DND-41 (cell line): ENCODE results near the gene RBM39.
"Not testable (repeated sequence)": the region's sequence is repeated elsewhere in the genome, so short reads cannot be mapped to it uniquely, and the experiment has no call there.

Experiments used
- ATAC-seq: fragments of 200-7000 bp; cut with Tn5 transposase; 3 replicates; pipeline ENCODE4 v1.9.1; 2021; ENCODE audit warnings: low read depth; ENCODE audit not compliant: insufficient read depth
- DNase-seq: peaks from one replicate; pipeline ENCODE4 v3.0.0-alpha.2; 2020
- H2AFZ ChIP-seq: 2 replicates; pipeline ENCODE4 v1.6.0; 2012; ENCODE audit warnings: low read depth, low read length
- H3K27ac ChIP-seq: 2 replicates; pipeline ENCODE4 v1.5.1; 2012; ENCODE audit warnings: low read length, inconsistent platforms
- H3K27me3 ChIP-seq: fragments of 200-600 bp; sonication (generic); 2 replicates; pipeline ENCODE4 v1.6.0; 2012; ENCODE audit warnings: low read length, mild to moderate bottlenecking, inconsistent platforms; ENCODE audit not compliant: insufficient read depth, poor library complexity
- H3K36me3 ChIP-seq: 2 replicates; pipeline ENCODE4 v1.5.1; 2012; ENCODE audit warnings: low read length, inconsistent platforms; ENCODE audit not compliant: insufficient read depth
- H3K4me1 ChIP-seq: 2 replicates; pipeline ENCODE4 v1.5.1; 2012; ENCODE audit warnings: mild to moderate bottlenecking, low read length; ENCODE audit not compliant: insufficient read depth
- H3K4me2 ChIP-seq: 2 replicates; pipeline ENCODE4 v1.6.0; 2012; ENCODE audit warnings: mild to moderate bottlenecking, moderate library complexity, low read length, inconsistent platforms; ENCODE audit not compliant: insufficient read depth
- H3K4me3 ChIP-seq, 2 experiments: fragments of 200-600 bp in 1 of 2; shearing (Covaris generic) in 1 of 2; 2 replicates each; pipeline ENCODE4 v1.5.1; 2012 to 2016; ENCODE audit warnings: inconsistent platforms in 2 of 2, low read length in 2 of 2, mild to moderate bottlenecking in 2 of 2, low read depth in 1 of 2, moderate library complexity in 1 of 2
- H3K79me2 ChIP-seq: 2 replicates; pipeline ENCODE4 v1.6.0; 2012; ENCODE audit warnings: low read length, inconsistent platforms; ENCODE audit not compliant: insufficient read depth
- H3K9ac ChIP-seq: 2 replicates; pipeline ENCODE4 v1.6.0; 2012; ENCODE audit warnings: low read depth, mild to moderate bottlenecking, inconsistent platforms, low read length, moderate library complexity
- H3K9me3 ChIP-seq: 2 replicates; pipeline ENCODE4 v1.5.1; 2012; ENCODE audit warnings: low read length, moderate library complexity, mild to moderate bottlenecking, inconsistent platforms; ENCODE audit not compliant: insufficient read depth, severe bottlenecking
- H4K20me1 ChIP-seq: 2 replicates; pipeline ENCODE4 v1.6.0; 2012; ENCODE audit warnings: low read length; ENCODE audit not compliant: insufficient read depth
- EZH2 ChIP-seq: IDR thresholded peaks from 3 replicates; pipeline ENCODE4 v1.6.1; 2012; ENCODE audit warnings: borderline replicate concordance, low read depth, mild to moderate bottlenecking, moderate library complexity, low read length, inconsistent platforms; ENCODE audit not compliant: severe bottlenecking
- TF ChIP-seq, protein P1 (sequence below): IDR thresholded peaks from 2 replicates; pipeline ENCODE4 v1.5.1; 2012; ENCODE audit warnings: borderline replicate concordance, low read length, moderate library complexity, mild to moderate bottlenecking; ENCODE audit not compliant: poor library complexity, severe bottlenecking; ENCODE audit errors: extremely low read depth

The RBM39 gene

DNA sequence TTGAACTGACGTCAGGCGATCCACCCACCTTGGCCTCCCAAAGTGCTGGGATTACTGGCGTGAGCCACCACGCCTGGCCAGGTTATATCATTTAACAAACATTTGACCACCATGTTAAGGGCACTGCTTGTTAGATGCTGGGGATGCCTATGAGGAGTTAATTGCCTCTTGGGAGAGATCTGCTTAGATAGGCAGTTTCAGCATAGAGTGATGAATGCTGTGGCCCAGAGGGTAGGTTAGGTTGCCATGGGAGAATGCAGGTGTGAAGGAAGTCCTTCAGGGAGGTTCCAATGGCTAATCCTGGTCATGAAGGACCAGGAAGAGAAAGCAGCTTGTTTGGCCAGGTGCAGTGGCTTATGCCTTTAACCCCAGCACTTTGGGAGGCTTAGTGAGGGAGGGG is 46.7 kb upstream of the RBM39 start:
- H3K9me3 ChIP-seq, result no peaks in the 10 kb centered on the region
- H3K27ac ChIP-seq, result no peak overlapping the region
- H3K4me1 ChIP-seq, result no peaks in the 10 kb centered on the region
- H3K27me3 ChIP-seq, result no peaks in the 10 kb centered on the region
- DNase-seq (no peak), ATAC-seq (no peak)
- peaks cover 89% of the 10 kb centered on the region for H3K79me2 ChIP-seq
- H3K9ac ChIP-seq, result no peak overlapping the region
- peaks cover 10% of the 10 kb centered on the region; the same call in 1 of the 2 replicates for H3K36me3 ChIP-seq
- no peak overlapping the region for H3K4me2 ChIP-seq
- H2AFZ ChIP-seq, result no peak overlapping the region
- H4K20me1 ChIP-seq, result peaks cover 22% of the 10 kb centered on the region
- H3K4me3 ChIP-seq, result no peak overlapping the region
- no peak for TF ChIP-seq EZH2
- TF ChIP-seq, protein P1, sequence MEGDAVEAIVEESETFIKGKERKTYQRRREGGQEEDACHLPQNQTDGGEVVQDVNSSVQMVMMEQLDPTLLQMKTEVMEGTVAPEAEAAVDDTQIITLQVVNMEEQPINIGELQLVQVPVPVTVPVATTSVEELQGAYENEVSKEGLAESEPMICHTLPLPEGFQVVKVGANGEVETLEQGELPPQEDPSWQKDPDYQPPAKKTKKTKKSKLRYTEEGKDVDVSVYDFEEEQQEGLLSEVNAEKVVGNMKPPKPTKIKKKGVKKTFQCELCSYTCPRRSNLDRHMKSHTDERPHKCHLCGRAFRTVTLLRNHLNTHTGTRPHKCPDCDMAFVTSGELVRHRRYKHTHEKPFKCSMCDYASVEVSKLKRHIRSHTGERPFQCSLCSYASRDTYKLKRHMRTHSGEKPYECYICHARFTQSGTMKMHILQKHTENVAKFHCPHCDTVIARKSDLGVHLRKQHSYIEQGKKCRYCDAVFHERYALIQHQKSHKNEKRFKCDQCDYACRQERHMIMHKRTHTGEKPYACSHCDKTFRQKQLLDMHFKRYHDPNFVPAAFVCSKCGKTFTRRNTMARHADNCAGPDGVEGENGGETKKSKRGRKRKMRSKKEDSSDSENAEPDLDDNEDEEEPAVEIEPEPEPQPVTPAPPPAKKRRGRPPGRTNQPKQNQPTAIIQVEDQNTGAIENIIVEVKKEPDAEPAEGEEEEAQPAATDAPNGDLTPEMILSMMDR, result no peak

DNA sequence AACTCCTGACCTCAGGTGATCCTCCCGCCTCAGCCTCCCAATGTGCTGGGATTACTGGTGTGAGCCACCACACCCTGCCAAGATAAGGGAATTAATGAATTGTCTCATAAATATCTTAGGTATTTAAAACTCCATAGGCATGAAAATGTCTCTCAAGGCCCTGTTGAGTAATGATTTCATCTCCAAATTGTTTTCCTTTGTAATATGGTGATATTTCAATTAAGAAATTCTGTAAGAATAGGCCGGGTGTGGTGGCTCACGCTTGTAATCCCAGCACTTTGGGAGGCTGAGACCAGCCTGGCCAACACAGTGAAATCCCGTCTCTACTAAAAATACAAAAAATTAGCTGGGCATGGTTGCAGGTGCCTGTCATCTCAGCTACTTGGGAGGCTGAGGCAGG is 43.5 kb upstream of the RBM39 start:
- not testable (repeated sequence) for H3K27me3 ChIP-seq, H3K4me2 ChIP-seq, H3K4me1 ChIP-seq, H3K9ac ChIP-seq, H3K4me3 ChIP-seq, H3K9me3 ChIP-seq, ATAC-seq, H2AFZ ChIP-seq, DNase-seq, H3K27ac ChIP-seq
- peaks cover 94% of the 10 kb centered on the region for H3K79me2 ChIP-seq
- peaks cover 33% of the 10 kb centered on the region for H3K36me3 ChIP-seq
- H4K20me1 ChIP-seq, result peaks cover 30% of the 10 kb centered on the region

DNA sequence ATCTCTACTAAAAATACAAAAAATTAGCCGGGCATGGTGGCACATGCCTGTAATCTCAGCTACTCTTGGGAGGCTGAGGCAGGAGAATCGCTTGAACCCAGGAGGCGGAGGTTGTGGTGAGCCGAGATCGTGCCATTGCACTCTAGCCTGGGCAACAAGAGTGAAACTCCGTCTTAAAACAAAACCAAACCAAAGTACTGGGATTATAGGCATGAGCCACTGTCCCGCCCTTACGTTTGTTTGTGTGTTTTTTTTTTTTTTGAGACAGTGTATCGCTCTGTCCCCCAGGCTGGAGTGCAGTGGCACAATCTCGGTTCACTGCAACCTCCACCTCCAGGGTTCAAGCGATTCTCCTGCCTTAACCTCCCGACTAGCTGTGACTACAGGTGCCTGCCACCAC is 41.8 kb upstream of the RBM39 start:
- peaks cover 37% of the 10 kb centered on the region for H3K36me3 ChIP-seq

DNA sequence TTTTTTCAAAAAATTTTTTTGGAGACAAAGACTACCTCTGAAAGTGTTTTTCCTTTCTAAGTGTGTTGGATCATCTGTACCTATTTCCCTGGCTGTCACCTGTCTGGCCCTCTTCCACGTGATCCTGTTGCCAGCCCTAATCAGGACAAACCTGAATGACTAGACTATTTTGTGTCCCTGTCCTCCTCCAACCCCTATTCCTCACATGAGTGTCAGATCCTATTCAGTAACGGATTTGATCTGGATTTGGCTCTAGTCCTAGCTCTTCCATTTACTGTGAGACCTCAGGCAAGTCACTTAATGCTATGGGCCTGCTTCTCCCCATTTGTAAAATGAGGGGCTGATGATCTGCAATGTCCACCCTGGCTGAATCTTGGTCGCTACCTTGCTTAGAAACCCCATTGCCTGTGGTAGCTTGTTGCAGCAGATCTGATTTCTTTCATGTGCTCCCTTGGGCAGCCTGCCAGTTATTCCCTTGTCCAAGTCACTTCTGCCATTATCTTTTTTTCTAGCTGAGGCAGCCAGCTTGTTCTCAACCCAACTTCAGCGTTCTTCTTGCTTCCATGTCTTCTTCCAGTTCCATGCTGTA is 34.5 kb upstream of the RBM39 start:
- Histone ChIP-seq H3K27ac (0 out of 2 replicates have a peak overlapping the region, but pooled peaks have one; percentile 9), H3K79me2 (peaks cover 92% of the 10 kb centered on the region), H3K36me3 (peaks cover 39% of the 10 kb centered on the region), H4K20me1 (peaks cover 49% of the 10 kb centered on the region), H3K9me3 (no peaks in the 10 kb centered on the region), H3K4me3 (no peak overlapping the region), H3K9ac (no peak overlapping the region), H3K27me3 (no peaks in the 10 kb centered on the region), H2AFZ (no peak overlapping the region), H3K4me1 (peaks cover 35% of the 10 kb centered on the region), H3K4me2 (no peak overlapping the region)
- ATAC-seq (no peak), DNase-seq (no peak)
- TF ChIP-seq EZH2, result no peak
- TF ChIP-seq, protein P1, result no peak

More for the DNA sequence above, 41.8 kb upstream of the RBM39 start:
- H3K4me2 ChIP-seq, ATAC-seq, H3K4me1 ChIP-seq, H3K27ac ChIP-seq, DNase-seq, H3K4me3 ChIP-seq, H3K27me3 ChIP-seq, H2AFZ ChIP-seq, H3K9ac ChIP-seq, H3K9me3 ChIP-seq: not testable (repeated sequence)
- Histone ChIP-seq H3K79me2 (peaks cover 94% of the 10 kb centered on the region), H4K20me1 (peaks cover 23% of the 10 kb centered on the region; the same call in 1 of the 2 replicates)
